Measurements from ENCODE around the gene LETM1. TPM values are rescaled to one million over a fixed set of nuclear protein-coding genes. Genes with fewer than 3 reads are reported as not detected.

Gene LETM1
- total RNA-seq, 1 donor from 2014 or later, result 56.1 TPM

DNA sequence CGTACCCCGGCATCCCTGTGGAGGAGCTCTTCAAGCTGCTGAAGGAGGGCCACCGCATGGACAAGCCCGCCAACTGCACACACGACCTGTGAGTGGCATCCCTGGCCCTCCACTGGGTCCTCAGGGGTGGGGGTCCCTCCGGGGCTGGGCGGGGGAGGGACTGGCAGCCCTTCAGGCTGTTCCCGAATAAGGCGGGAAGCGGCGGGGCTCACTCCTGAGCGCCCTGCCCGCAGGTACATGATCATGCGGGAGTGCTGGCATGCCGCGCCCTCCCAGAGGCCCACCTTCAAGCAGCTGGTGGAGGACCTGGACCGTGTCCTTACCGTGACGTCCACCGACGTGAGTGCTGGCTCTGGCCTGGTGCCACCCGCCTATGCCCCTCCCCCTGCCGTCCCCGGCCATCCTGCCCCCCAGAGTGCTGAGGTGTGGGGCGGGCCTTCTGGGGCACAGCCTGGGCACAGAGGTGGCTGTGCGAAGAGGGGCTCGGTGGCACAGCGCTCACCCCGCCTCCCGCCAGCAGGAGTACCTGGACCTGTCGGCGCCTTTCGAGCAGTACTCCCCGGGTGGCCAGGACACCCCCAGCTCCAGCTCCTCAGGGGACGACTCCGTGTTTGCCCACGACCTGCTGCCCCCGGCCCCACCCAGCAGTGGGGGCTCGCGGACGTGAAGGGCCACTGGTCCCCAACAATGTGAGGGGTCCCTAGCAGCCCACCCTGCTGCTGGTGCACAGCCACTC is 49.2 kb downstream of the LETM1 start:
- DNase-seq (ENCODE audit: low spot score), result no peak

DNA sequence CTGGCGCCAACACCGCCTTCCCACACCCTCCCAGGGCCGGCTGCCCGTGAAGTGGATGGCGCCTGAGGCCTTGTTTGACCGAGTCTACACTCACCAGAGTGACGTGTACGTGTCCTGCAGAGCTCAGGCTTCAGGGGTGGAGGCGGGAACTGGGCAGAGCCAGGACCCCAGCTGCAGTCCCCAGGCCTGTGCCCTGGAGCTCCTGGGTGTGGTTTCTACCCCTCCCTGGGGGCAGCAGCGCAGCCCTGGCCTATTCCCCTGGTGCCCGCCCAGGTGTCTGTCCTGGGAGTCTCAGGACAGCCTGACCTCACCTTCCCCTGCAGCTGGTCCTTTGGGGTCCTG is 49.8 kb downstream of the LETM1 start:
- DNase-seq (ENCODE audit: low spot score), result no peak

- no peak for DNase-seq (ENCODE audit: low spot score)
These were observed 50.3 kb downstream of the LETM1 start for GRCh38 chr4:1805493-1806222.

- DNase-seq (ENCODE audit: low spot score), result no peak
These were observed 51.1 kb downstream of the LETM1 start for GRCh38 chr4:1804638-1805492.

DNA sequence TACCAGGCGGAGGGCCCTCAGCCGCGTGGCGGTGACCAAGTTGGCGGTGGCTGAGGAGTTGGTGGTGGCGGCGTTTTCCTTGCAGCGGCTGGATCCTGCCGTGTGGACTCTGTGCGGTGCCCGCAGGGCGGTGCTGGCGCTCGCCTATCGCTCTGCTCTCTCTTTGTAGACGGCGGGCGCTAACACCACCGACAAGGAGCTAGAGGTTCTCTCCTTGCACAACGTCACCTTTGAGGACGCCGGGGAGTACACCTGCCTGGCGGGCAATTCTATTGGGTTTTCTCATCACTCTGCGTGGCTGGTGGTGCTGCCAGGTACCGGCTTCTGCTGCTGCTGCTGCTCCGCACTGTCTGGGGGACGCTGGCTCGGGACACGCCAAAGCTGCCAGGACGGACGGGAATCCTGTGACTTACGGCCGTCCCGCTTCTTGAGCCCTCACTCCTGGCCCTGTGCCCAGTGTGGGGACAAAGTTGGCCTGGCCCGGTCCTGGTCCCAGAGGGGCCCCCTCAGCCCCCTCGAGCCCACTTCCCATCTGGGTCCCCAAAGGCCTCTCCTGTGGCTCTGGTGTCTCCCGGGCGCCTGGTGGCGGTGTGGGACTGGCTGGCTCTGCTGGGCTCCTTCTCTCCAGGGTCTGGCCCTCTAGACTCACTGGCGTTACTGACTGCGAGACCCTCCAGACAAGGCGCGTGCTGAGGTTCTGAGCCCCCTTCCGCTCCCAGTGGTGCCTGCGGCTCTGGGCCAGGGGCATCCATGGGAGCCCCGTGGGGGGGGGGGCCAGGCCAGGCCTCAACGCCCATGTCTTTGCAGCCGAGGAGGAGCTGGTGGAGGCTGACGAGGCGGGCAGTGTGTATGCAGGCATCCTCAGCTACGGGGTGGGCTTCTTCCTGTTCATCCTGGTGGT is 52.2 kb downstream of the LETM1 start:
- no peak for DNase-seq (ENCODE audit: low spot score)

GRCh38 chr4:1802720-1803522 is 53.0 kb downstream of the LETM1 start:
- DNase-seq (ENCODE audit: low spot score), result no peak

GRCh38 chr4:1802151-1802715 is 53.7 kb downstream of the LETM1 start:
- DNase-seq (ENCODE audit: low spot score), result no peak

DNA sequence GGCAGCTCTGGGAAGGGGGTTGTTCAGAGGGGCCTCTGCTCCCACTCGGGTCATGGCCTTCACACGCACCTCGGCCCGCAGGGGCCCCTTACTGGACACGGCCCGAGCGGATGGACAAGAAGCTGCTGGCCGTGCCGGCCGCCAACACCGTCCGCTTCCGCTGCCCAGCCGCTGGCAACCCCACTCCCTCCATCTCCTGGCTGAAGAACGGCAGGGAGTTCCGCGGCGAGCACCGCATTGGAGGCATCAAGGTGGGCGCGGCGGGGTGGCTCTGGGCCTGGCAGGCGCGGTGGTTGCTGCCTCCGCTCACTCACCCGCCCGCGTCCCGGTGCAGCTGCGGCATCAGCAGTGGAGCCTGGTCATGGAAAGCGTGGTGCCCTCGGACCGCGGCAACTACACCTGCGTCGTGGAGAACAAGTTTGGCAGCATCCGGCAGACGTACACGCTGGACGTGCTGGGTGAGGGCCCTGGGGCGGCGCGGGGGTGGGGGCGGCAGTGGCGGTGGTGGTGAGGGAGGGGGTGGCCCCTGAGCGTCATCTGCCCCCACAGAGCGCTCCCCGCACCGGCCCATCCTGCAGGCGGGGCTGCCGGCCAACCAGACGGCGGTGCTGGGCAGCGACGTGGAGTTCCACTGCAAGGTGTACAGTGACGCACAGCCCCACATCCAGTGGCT is 54.5 kb downstream of the LETM1 start:
- no peak for DNase-seq (ENCODE audit: low spot score)

DNA sequence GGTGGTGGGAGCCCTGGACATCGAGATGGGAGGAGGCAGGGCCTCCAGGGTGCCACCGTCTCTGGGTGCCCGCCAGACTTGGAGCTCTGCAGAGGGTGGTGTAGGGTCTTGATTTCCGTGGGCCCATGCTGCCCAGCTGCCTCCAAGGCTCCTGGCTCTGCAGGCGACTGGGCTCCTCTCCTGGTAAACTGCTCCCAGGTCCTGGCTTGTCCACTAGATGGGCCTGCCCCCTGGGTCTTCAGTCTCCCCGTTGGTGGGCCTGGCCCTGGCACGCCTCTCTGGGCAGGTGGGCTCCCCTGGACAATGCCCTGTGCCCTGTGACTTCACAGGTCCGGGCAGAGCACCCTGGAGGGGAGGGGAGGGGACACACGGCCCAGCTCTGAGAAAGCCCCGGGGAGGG is 55.2 kb downstream of the LETM1 start:
- DNase-seq (ENCODE audit: low spot score), result no peak

DNA sequence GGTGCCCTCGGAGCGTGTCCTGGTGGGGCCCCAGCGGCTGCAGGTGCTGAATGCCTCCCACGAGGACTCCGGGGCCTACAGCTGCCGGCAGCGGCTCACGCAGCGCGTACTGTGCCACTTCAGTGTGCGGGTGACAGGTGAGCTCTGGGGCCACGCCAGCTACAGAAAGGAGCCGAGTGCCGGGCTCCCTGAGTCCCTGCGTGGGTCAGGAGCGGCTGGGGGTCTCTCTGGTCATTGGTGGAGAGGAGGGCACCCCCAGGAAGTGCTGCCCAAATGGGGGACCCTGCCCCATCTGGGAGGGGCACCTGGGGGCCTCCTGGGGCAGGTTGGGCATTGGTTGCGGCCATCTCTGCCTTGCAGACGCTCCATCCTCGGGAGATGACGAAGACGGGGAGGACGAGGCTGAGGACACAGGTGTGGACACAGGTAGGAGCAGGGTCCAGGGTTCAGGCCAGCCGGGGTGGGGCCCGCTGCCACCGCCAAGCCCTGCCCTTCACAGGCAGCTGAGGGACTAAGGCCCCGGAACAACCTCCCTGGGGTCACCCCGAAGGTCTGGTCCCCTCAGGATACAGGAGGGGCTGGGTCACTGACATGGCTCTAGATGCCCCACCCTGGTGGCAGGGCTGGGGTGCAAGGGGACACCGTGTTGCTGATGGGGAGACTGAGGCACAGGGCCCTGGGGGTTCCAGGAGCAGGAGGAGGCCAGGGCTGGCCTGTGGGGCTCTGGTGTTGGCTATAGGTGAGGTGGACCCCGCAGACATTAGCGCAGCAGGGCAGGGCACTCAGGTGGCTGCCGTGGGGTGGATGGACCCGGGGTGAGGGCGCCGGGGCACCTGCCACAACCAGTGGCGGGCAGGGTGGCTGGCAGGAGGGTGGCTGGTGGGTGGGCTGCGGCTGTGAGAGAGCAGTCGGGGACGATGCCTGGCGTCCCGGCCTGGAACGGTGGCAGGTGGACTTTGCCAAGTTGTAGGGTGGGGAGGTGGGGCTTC is 56.3 kb downstream of the LETM1 start:
- no peak for DNase-seq (ENCODE audit: low spot score)

DNA sequence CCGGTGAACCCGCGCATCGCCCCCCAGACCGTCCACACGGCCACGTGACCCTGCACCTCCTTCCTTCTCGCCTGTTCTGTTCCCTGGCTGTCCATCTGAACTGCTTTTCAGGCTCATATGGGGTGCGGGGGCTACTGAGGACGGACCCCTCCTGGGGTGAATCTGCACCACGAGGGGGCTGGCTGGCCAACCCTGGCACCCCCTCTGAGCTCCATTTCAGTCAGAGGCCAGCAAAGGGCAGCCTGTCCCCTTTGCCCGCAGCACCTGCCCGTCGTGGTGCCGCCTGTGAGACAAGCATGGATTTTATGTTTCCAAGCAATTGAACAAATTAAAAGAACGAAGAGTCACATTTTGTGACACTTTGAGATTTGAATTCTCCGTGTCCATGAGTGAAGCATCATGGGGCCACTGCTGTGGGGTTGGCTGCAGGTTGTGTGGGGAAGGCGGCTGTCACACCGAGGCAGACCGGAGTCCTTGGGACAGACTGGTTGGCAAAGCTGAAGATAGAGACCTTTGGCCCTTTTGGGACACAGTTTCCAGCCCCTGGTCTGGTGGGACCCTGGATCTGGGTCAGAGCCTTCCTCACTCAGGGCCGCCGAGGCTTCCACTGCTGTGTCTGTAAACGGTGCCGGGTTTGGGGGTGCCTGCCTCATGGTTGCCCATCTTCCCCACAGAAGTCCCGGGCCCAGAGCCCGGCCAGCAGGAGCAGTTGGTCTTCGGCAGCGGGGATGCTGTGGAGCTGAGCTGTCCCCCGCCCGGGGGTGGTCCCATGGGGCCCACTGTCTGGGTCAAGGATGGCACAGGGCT is 57.2 kb downstream of the LETM1 start:
- no peak for DNase-seq (ENCODE audit: low spot score)

GRCh38 chr4:1797861-1798579 is 57.9 kb downstream of the LETM1 start:
- no peak for DNase-seq (ENCODE audit: low spot score)

- DNase-seq (ENCODE audit: low spot score), result no peak
These were observed 58.6 kb downstream of the LETM1 start for GRCh38 chr4:1797298-1797860.

- no peak for DNase-seq (ENCODE audit: low spot score)
These were observed 59.3 kb downstream of the LETM1 start for GRCh38 chr4:1796486-1797204.

GRCh38 chr4:1795299-1796195 is 60.4 kb downstream of the LETM1 start:
- DNase-seq (ENCODE audit: low spot score), result no peak

Data from ureter (tissue), 1 donor.